RCC 7860 (cell line): ENCODE data around the gene FRMD4B.

Source experiments
- DNase-seq: peaks from one replicate; pipeline ENCODE4 v3.0.0-alpha.2; 2015; ENCODE audit warnings: low spot score
- FAIRE-seq: peaks from 2 replicates; lab custom pipeline; 2012; peaks lifted over from hg19 to GRCh38; lab: Jason Lieb, UNC

FRMD4B gene

GRCh38 chr3:69406163-69406562 lies 20.3 kb upstream of the FRMD4B start:
- FAIRE-seq (no peak), DNase-seq (no peak)

GRCh38 chr3:69405067-69405466 lies 19.2 kb upstream of the FRMD4B start:
- no peak for DNase-seq
- FAIRE-seq: no peak

- DNase-seq: no peak
- FAIRE-seq: no peak
Measured at GRCh38 chr3:69403454-69403853, 17.6 kb upstream of the FRMD4B start.

GRCh38 chr3:69400683-69401082 lies 14.8 kb upstream of the FRMD4B start:
- DNase-seq (no peak), FAIRE-seq (no peak)

- FAIRE-seq (no peak), DNase-seq (no peak)
Measured at GRCh38 chr3:69392850-69393249, 7.0 kb upstream of the FRMD4B start.

GRCh38 chr3:69392415-69392814 lies 6.5 kb upstream of the FRMD4B start:
- no peak for FAIRE-seq
- DNase-seq: no peak

- DNase-seq: no peak
- no peak for FAIRE-seq
Measured at GRCh38 chr3:69391554-69391953, 5.7 kb upstream of the FRMD4B start.

GRCh38 chr3:69390771-69391170 lies 4.9 kb upstream of the FRMD4B start:
- FAIRE-seq (no peak), DNase-seq (no peak)

- DNase-seq: no peak
- no peak for FAIRE-seq
Measured at GRCh38 chr3:69389520-69390248, 3.8 kb upstream of the FRMD4B start.

GRCh38 chr3:69388241-69388640 lies 2.4 kb upstream of the FRMD4B start:
- no peak for FAIRE-seq
- no peak for DNase-seq

GRCh38 chr3:69386556-69387385 lies 883 bp upstream of the FRMD4B start:
- FAIRE-seq: no peak
- no peak for DNase-seq

- FAIRE-seq: no peak
- DNase-seq: no peak
Measured at GRCh38 chr3:69385123-69385722, 665 bp downstream of the FRMD4B start.

- no peak for FAIRE-seq
Measured at GRCh38 chr3:69384326-69384725, 1.6 kb downstream of the FRMD4B start.

GRCh38 chr3:69379661-69380060 lies 6.2 kb downstream of the FRMD4B start:
- FAIRE-seq: no peak
- DNase-seq: no peak

More at GRCh38 chr3:69384326-69384725, 1.6 kb downstream of the FRMD4B start:
- no peak for DNase-seq

GRCh38 chr3:69378112-69378802 lies 7.6 kb downstream of the FRMD4B start:
- FAIRE-seq (no peak), DNase-seq (no peak)

- FAIRE-seq: no peak
- no peak for DNase-seq
Measured at GRCh38 chr3:69377262-69377661, 8.6 kb downstream of the FRMD4B start.

- no peak for FAIRE-seq
- DNase-seq: no peak
Measured at GRCh38 chr3:69376731-69377130, 9.2 kb downstream of the FRMD4B start.

- DNase-seq: no peak
- FAIRE-seq: no peak
Measured at GRCh38 chr3:69371816-69372215, 14.1 kb downstream of the FRMD4B start.

- FAIRE-seq: no peak
- DNase-seq: no peak
Measured at GRCh38 chr3:69370901-69371301, 15.0 kb downstream of the FRMD4B start.

GRCh38 chr3:69370156-69370883 lies 15.6 kb downstream of the FRMD4B start:
- no peak for FAIRE-seq
- DNase-seq: no peak
